Hepatocyte (in vitro differentiated cells): ENCODE results near the gene SRPK1. TPM values are rescaled to one million over a fixed set of nuclear protein-coding genes. Genes with fewer than 3 reads are reported as not detected.

Experiments
- DNase-seq: peaks from one replicate; pipeline ENCODE4 v3.0.0-alpha.2; 2016; ENCODE audit warnings: low spot score
- H2AFZ ChIP-seq: fragments of 200-600 bp; sonication (generic); 2 replicates; pipeline ENCODE4 v1.6.0; 2016; ENCODE audit warnings: antibody characterized with exemption, mild to moderate bottlenecking
- H3K27ac ChIP-seq: fragments of 200-600 bp; sonication (generic); 2 replicates; pipeline ENCODE4 v1.5.1; 2016; ENCODE audit warnings: mild to moderate bottlenecking
- H3K27me3 ChIP-seq: fragments of 200-600 bp; sonication (generic); 2 replicates; pipeline ENCODE4 v1.6.1; 2016
- H3K36me3 ChIP-seq: fragments of 200-600 bp; sonication (generic); replicated peaks from 2 replicates; pipeline ENCODE4 v1.5.1; 2016; ENCODE audit warnings: low read depth; ENCODE audit not compliant: insufficient read depth
- H3K4me1 ChIP-seq: fragments of 200-600 bp; sonication (generic); 2 replicates; pipeline ENCODE4 v1.5.1; 2016; ENCODE audit warnings: mild to moderate bottlenecking, moderate library complexity; ENCODE audit not compliant: insufficient read depth
- H3K4me2 ChIP-seq: fragments of 200-600 bp; sonication (generic); 2 replicates; pipeline ENCODE4 v1.6.0; 2016
- H3K4me3 ChIP-seq: fragments of 200-600 bp; sonication (generic); 2 replicates; pipeline ENCODE4 v1.5.1; 2016; ENCODE audit warnings: mild to moderate bottlenecking
- H3K79me2 ChIP-seq: fragments of 200-600 bp; sonication (generic); 2 replicates; pipeline ENCODE4 v1.6.0; 2017; ENCODE audit warnings: mild to moderate bottlenecking
- H3K9me2 ChIP-seq: fragments of 200-600 bp; sonication (generic); replicated peaks from 2 replicates; pipeline ENCODE4 v1.6.0; 2017; ENCODE audit warnings: mild to moderate bottlenecking; ENCODE audit not compliant: insufficient read depth
- H3K9me3 ChIP-seq: fragments of 200-600 bp; sonication (generic); 2 replicates; pipeline ENCODE4 v1.5.1; 2016; ENCODE audit warnings: low read depth, mild to moderate bottlenecking
- H4K20me1 ChIP-seq: fragments of 200-600 bp; sonication (generic); 2 replicates; pipeline ENCODE4 v1.6.0; 2016; ENCODE audit warnings: mild to moderate bottlenecking; ENCODE audit not compliant: insufficient read depth, poor library complexity, severe bottlenecking
- CTCF ChIP-seq: fragments of 200-600 bp; sonication (generic); IDR thresholded peaks from 2 replicates; pipeline ENCODE4 v1.5.1; 2016; ENCODE audit warnings: antibody characterized with exemption, mild to moderate bottlenecking; ENCODE audit not compliant: poor library complexity
- EZH2 ChIP-seq: fragments of 200-600 bp; sonication (generic); IDR thresholded peaks from 2 replicates; pipeline ENCODE4 v1.6.1; 2016; ENCODE audit warnings: antibody characterized with exemption, mild to moderate bottlenecking, borderline replicate concordance
- EZH2phosphoT487 ChIP-seq: fragments of 200-600 bp; sonication (generic); IDR thresholded peaks from one replicate; pipeline ENCODE4 v1.6.1; 2018; ENCODE audit warnings: antibody characterized with exemption, mild to moderate bottlenecking, low read depth, moderate library complexity; ENCODE audit not compliant: unreplicated experiment, severe bottlenecking
- WGBS: methylation state at CpG from one replicate; pipeline ENCODE4 v1.1.6; 2016; ENCODE audit warnings: low lambda C conversion rate; ENCODE audit errors: missing lambda C conversion rate; 5-methylcytosine and 5-hydroxymethylcytosine counted together
- polyA plus RNA-seq: library from polyadenylated mRNA; unstranded; fragments of >200 nt; fragmentation: Nextera tagmentation; extraction: Ambion mirVana; gene quantifications from 2 replicates; pipeline ENCODE4 v1.2.1, GENCODE V29; 2016
- total RNA-seq: library from RNA; depleted of rRNA; stranded (reverse); fragments of >200 nt; gene quantifications from 2 replicates; pipeline ENCODE4 v1.2.3, GENCODE V29; 2014

The SRPK1 gene
- total and polyA plus RNA-seq, 2 experiments from 2014 or later, result 39.3 to 63.9 TPM

- peaks cover 17% of the 10 kb centered on the region for H3K4me1 ChIP-seq
- H3K36me3 ChIP-seq, result no peaks in the 10 kb centered on the region
- TF ChIP-seq CTCF (no peak), EZH2 (no peak), EZH2phosphoT487 (no peak)
- no peaks in the 10 kb centered on the region for H3K79me2 ChIP-seq
- no peak overlapping the region for H2AFZ ChIP-seq
- no peak overlapping the region for H3K27ac ChIP-seq
- no peaks in the 10 kb centered on the region for H3K9me2 ChIP-seq
- H3K9me3 ChIP-seq, result no peaks in the 10 kb centered on the region
- H3K4me2 ChIP-seq, result no peak overlapping the region
- WGBS, result 84% methylated on average over 4 of the region's 4 CpGs
- DNase-seq, result no peak
- no peaks in the 10 kb centered on the region for H4K20me1 ChIP-seq
- no peak overlapping the region for H3K4me3 ChIP-seq
- no peaks in the 10 kb centered on the region for H3K27me3 ChIP-seq
These were observed 47.9 kb upstream of the SRPK1 start for GRCh38 chr6:35968821-35969220.

DNA sequence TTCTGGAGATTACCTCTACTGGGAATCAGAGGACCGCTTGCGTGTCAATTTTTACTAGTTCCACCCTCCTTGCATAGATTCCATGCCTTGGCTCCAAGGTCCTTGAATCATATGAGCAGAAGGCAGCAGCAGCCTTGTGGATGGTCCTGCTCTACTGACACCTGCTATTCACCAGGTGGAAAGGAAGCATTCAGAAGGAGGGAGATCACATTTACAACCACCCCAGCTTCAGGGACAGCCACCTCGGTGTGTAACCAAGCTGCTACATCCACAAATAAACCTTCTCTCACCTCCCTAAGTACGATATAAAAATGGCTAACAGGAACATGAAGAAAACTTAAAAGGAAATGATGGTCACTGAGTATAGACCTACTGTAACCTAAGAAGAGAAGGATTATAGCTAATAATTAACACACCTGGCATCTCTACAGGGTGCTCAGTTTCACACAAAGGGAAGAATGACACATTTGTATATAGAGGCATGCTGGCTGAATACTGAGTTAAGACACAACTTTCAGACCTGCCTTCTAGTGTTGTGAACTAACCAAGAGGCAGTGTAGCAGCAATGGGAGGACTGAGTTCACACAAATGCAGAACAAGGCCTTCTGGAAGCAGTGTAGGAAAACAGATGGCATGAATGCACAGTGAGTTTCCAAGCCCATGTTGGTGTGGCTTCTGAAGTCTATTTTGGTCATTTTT is 46.3 kb upstream of the SRPK1 start:
- TF ChIP-seq CTCF, result no peak
- TF ChIP-seq EZH2, result no peak
- no peak for TF ChIP-seq EZH2phosphoT487
- no peaks in the 10 kb centered on the region for H3K9me3 ChIP-seq
- H3K27ac ChIP-seq, result peak overlapping the region; percentile 61
- no peak overlapping the region for H2AFZ ChIP-seq
- no peaks in the 10 kb centered on the region for H3K27me3 ChIP-seq
- H3K4me2 ChIP-seq, result peak overlapping the region; percentile 4
- H3K79me2 ChIP-seq, result no peaks in the 10 kb centered on the region
- H3K4me1 ChIP-seq, result peaks cover 4% of the 10 kb centered on the region
- H3K4me3 ChIP-seq, result no peak overlapping the region
- H3K36me3 ChIP-seq, result no peaks in the 10 kb centered on the region
- WGBS, result 75% methylated on average over 4 of the region's 4 CpGs
- peak; percentile 23 for DNase-seq
- no peaks in the 10 kb centered on the region for H3K9me2 ChIP-seq
- no peaks in the 10 kb centered on the region for H4K20me1 ChIP-seq

- Histone ChIP-seq H3K36me3 (no peaks in the 10 kb centered on the region), H2AFZ (peak overlapping the region; percentile 30), H3K27ac (peak overlapping the region; percentile 54), H3K27me3 (no peaks in the 10 kb centered on the region), H4K20me1 (no peaks in the 10 kb centered on the region), H3K9me2 (no peaks in the 10 kb centered on the region), H3K79me2 (no peaks in the 10 kb centered on the region), H3K4me3 (no peak overlapping the region), H3K4me1 (peaks cover 4% of the 10 kb centered on the region), H3K9me3 (no peaks in the 10 kb centered on the region), H3K4me2 (peak overlapping the region; percentile 32)
- WGBS, result 56% methylated on average over 14 of the region's 14 CpGs
- TF ChIP-seq CTCF (no peak), EZH2 (no peak), EZH2phosphoT487 (no peak)
- no peak for DNase-seq
These were observed 42.1 kb upstream of the SRPK1 start for GRCh38 chr6:35962779-35963560.
